ENCODE measurements around the gene SLC1A7.

SLC1A7 gene

GRCh38 chr1:53093451-53093754, 49.0 kb downstream of the SLC1A7 start:
- no peak for FAIRE-seq
- DNase-seq (ENCODE audit: insufficient read length, low spot score) = no peak

DNA sequence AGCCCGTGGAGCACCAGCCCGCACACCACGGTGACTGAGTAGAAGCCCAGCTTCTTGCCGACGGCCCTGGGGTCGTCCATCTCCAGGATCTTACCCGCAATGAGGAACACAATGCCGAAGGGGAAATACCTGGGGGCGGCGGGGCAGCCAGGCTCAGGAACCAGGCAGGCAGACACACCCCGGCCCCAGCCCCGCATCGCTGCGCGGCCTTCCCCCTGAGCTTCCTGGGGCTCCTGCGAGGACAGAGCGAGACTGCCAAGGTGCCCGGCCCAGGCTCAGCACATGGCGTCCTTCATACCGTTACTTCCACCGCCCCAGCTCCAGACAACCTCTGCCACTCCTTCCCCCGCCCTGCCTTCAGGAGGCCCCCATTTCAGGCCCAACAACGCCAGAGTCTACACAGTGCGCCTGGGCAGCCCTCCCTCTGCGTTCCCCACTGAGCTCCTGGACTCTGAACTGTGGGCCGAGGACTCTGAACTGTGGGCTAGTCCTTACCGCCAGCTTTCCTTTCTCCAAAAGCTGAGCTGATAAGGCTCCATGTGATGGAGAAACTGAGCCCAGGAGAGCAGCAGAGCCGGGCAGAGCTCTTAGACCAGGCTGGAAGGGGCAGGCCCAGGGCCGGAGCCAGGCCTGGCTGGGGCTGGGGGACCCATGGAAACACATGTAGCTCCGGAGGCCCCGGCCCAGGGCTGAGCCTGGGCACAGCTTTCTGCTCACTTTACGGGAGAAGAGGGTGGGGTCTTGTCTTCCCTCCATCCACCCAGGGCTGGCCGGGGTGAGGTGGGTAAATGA, 49.6 kb downstream of the SLC1A7 start:
- DNase-seq (ENCODE audit: insufficient read length, low spot score) (no peak), FAIRE-seq (no peak)

- FAIRE-seq = no peak
- DNase-seq (ENCODE audit: insufficient read length, low spot score) = no peak
Observed at GRCh38 chr1:53091841-53092645, 50.4 kb downstream of the SLC1A7 start.

DNA sequence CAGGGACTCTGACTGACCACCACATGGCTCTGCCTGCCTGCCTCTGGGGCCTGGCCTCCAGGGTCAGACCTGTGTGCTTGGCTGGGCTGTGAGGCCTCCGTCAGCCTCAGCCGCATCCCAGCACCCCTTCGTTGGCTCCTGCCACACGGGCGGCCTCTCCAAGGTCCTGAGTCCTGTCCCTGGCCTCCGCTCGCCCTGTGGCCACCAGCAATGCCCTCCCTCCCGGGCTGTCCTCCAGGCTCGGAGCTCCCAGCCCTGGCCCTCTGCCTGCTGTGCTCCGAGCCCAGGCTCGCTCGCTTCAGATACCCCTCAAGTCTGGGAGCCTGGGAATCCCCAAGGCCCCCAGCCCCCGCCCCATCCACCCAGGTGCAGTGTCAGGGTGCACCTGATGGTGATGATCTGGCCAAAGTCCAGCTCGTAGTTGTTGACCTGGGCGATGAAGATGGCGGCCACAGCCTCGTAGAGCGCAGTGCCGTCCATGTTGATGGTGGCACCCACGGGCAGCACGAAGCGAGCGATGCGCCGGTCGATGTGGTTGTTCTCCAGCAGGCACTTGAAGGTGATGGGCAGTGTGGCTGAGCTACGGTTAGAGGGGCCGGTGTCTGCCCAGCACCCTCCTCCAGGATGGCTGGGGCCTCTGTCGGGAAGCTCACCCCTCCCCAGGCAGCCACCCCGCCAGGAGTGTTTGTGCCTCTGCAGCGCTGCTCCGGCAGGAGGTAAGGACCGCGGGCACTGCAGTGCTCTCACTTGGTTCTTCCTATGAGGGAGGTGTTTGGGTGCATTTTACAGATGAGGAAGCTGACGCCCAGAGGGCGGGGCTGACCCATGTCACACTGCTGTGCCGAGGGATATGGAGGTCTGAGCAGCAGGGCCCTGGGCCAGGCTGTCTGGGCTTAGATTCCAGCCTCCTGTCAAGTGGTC, 52.0 kb downstream of the SLC1A7 start:
- DNase-seq (ENCODE audit: insufficient read length, low spot score) (no peak), FAIRE-seq (no peak)

DNA sequence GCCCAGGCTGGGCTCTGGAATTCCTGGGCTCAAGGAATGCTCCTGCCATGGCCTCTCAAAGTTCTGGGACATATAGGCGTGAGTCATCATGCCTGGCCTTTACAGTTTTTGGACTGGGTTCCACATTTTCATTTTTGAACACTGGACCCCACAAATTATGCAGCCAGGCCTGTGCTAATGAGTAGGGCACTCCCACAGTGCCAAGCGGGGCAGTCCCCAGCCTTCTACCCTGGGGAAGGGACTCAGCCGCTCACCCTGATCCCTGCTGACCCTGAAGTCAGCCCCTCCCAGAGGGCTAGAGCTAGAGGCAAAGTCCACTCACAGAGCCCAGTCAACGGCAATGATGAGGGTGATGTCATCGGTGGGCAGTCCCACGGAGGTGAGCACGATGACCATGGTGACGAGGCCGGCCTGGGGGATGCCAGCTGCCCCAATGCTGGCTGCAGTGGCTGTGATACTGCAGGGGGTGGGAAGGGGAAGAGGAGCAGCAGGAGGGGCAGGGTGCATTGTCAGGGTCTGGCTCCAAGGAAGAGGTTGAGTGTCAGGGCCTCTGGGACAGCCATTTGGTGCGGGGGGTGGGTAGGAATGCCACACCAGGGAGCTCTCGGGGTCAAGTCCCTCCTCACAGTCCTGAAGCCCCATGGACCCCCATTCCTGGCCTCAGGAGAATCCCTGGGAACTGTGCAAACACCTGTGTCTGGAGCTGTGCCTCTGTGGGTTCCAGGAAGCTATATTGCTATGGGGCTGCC, 52.8 kb downstream of the SLC1A7 start:
- DNase-seq (ENCODE audit: insufficient read length, low spot score) (no peak), FAIRE-seq (no peak)

DNA sequence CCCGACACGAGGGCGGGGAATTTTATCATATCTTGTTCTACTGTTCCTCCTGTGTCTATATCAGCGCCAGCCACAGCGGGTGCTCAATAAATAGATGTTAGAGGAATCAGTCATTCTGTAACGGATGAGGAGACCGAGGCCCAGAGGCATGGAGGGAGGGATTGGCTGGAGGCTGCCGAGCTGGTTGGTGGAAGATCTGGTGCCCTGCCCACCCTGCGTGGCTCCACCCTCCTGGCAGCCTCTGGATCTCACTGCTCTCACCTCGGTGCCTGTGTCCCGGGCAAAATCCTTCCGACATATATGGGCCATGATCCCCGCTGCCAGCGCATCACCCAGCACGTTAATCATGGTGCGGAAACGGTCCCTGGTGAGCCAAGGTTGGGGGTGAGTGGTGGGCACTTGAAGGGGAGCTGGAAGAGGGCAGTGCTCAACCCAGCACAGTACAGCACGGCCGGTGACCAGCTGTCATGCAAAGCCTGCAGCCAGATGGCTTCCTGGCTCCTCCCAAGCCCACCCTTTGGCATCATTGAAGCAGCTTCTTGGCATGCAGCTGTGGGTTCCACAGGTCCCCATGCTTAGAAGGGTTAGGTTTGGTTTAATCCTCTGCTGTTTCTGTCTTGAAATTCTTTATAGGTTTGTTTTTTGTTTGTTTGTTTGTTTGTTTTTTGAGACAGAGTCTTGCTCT, 53.7 kb downstream of the SLC1A7 start:
- DNase-seq (ENCODE audit: insufficient read length, low spot score) (no peak), FAIRE-seq (no peak)

DNA sequence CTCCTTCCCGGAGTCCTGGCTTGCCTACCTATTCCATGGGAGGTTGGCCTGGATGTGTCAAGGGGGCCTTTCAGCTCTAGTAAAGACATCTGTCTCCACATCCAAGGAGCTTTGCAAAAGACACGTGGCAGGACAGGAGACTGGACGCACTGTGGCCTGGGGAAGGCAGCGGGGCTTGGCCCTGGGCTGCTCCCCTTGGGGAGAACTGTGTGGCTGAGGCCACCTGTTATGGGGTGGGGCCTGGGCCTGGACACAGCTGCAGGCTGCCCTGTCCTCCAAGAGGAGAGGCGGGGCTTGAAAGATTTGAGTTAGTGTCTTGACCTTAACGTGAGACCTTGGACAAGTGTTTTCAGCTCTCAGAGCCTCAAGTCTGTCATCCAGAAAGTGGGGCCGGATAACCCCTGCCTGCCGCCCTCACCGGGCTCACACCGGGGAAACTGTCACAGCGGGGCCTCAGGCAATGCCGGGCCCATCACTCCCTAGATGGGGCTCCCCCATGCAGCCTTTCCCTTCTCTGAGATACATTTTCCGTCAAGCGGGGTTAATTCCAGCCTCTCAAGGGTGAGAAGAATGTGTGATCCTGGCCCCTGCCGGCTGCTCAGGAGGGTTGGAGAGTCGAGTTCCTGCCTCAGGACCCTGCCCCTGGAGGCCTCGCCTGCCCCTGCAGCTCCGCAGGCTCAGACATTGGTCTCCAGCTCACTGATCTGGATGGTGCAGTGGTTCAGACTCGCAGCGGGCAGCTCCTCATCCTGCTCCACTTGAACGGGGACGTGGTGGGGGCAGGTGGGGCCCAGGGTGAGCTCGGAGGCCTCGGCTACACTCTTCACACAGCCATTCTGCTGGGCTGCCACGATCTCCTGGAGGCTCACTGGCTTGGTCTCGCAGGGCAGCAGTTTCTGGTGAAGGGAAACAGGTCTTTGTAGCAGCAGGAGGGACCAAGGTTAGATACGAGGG, 54.8 kb downstream of the SLC1A7 start:
- DNase-seq (ENCODE audit: insufficient read length, low spot score) = no peak
- FAIRE-seq = no peak

DNA sequence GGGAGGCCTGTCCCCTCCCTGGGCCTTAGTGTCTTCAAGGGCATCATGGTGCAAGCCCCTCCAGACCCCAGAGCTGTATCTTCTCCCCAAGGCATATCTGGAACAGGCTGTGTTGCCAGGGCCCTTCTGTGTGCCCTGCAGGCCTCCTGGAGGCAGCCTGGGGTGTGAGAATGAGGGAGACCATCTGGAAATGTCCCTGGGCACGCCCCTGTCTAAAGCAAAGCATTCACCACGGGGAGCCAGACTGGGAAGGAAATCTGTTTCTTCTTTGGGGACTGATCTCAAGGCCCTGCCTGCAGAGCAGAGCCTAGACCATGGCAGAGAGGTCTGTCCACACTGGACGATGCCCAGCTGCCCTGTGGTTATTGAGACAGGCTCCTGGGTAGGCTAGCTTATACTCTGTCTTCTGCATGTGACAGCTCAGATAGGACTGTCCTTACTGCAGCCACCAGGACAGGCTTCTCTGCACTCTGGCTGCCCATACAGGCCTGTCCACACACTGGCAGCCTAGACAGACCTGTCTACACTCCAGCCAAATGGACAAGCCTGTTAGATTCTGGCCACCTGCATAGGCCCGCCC, 55.9 kb downstream of the SLC1A7 start:
- DNase-seq (ENCODE audit: insufficient read length, low spot score) (no peak), FAIRE-seq (no peak)

DNA sequence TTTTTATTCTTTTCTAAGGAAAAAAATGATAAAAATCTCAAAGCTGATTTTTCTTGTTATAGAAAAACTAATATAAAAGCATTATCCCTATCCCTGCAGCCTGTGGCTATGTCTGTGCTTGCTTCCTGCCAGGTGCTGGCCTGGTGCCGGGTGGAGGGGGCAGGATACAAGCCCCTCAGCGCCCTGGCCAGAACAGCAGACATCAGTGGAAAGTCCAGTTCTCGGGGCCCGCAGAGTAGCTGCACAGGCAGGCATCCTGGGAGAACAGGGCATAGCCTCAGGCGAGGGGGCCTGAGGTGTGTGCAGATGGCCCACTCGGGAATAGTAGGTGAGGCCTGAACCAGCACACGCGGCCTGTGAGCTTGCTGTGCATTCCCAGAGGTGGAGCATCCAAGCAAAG, 57.0 kb downstream of the SLC1A7 start:
- FAIRE-seq = no peak
- no peak for DNase-seq (ENCODE audit: insufficient read length, low spot score)

GRCh38 chr1:53084589-53084971, 57.9 kb downstream of the SLC1A7 start:
- DNase-seq (ENCODE audit: insufficient read length, low spot score) = no peak
- FAIRE-seq = no peak

DNA sequence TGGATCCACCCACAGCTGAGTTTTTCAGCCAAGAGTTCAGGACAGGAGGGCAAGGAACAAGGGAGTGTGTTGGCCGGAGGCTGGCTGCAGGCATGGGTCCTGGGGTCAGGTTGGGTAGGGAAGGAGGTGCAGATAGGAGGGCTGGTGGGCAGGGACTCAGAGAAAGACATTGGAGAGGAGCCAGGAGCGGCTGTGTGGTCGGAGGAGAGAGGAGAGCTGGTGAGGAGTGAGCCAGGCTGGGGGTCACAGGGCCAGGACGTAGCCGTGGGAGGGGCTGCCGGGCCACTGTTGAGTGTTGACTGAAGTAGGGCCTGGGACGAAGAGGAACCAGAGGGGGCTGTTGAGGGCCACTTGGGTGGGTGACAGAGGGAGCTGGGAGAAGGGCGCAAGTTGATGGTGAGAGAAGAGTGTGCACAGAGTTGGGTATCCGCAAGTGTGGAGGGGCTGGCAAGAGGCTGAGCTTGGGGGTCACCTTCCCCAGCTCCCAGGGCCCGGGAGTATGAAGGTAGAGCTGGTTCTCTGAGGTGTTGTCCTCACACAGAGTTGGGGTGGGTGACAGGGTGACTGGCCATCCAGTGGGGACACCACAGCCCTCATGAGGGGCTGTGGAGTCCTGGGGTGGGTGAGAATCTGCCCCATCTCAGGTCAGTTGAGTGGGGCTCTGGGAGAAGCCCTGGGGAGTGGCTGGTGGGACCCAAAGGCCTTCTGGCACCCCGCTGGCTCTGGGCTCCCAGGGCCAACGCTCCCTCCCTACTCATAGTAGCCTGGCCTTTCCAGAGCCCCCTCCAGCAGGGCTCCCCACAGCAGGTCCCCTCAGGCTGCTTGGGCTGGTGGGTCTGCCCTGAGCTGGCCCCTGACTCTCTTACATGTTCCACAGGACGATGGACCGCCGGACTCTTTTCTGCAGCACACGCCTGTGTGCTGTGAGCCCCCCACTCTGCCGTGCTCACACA, 58.5 kb downstream of the SLC1A7 start:
- no peak for FAIRE-seq
- DNase-seq (ENCODE audit: insufficient read length, low spot score) = no peak

GRCh38 chr1:53082826-53083455, 59.5 kb downstream of the SLC1A7 start:
- FAIRE-seq (no peak), DNase-seq (ENCODE audit: insufficient read length, low spot score) (no peak)

GRCh38 chr1:53081384-53082066, 60.9 kb downstream of the SLC1A7 start:
- FAIRE-seq (no peak), DNase-seq (ENCODE audit: insufficient read length, low spot score) (no peak)

DNA sequence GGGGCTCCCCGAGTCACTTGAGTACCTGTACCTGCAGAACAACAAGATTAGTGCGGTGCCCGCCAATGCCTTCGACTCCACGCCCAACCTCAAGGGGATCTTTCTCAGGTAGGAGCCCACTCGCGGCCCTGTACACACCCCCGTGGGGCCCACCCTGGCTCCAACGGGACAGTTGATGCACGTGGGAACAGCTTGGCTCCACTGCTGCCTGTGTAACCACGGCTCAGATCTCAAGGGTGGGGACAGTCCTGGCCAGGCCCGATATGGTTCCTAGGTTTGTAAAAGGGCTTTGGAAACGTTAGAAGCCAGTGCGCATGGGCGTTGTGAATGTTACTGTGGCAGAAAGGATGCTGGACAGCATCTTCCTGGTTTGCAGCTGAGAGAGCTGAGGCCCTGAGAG, 61.7 kb downstream of the SLC1A7 start:
- FAIRE-seq = no peak
- no peak for DNase-seq (ENCODE audit: insufficient read length, low spot score)

- DNase-seq (ENCODE audit: insufficient read length, low spot score) (no peak), FAIRE-seq (no peak)
Observed at GRCh38 chr1:53080041-53080440, 62.4 kb downstream of the SLC1A7 start.

GRCh38 chr1:53079251-53079650, 63.2 kb downstream of the SLC1A7 start:
- FAIRE-seq (no peak), DNase-seq (ENCODE audit: insufficient read length, low spot score) (no peak)
